Measurements from ENCODE around the gene DPP8.

- no peak for TF ChIP-seq EP300 (conservative IDR thresholded peaks at IDR 0.05; ENCODE audit: poor library complexity, severe bottlenecking)
- no peak for TF ChIP-seq EZH2 (IDR thresholded peaks at IDR 0.05; ENCODE audit: borderline replicate concordance, insufficient read depth, low read length, poor library complexity, severe bottlenecking)
- no peak for TF ChIP-seq RAD21 (conservative IDR thresholded peaks at IDR 0.05)
- TF ChIP-seq, protein P1, sequence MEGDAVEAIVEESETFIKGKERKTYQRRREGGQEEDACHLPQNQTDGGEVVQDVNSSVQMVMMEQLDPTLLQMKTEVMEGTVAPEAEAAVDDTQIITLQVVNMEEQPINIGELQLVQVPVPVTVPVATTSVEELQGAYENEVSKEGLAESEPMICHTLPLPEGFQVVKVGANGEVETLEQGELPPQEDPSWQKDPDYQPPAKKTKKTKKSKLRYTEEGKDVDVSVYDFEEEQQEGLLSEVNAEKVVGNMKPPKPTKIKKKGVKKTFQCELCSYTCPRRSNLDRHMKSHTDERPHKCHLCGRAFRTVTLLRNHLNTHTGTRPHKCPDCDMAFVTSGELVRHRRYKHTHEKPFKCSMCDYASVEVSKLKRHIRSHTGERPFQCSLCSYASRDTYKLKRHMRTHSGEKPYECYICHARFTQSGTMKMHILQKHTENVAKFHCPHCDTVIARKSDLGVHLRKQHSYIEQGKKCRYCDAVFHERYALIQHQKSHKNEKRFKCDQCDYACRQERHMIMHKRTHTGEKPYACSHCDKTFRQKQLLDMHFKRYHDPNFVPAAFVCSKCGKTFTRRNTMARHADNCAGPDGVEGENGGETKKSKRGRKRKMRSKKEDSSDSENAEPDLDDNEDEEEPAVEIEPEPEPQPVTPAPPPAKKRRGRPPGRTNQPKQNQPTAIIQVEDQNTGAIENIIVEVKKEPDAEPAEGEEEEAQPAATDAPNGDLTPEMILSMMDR (IDR thresholded peaks at IDR 0.05; ENCODE audit: poor library complexity, severe bottlenecking), result no peak
These were observed 105.9 kb downstream of the DPP8 start for GRCh38 chr15:65411465-65412071.
